SK-N-SH (cell line): Measurements from ENCODE around the gene SH3PXD2A.

Experiments
- CTCF ChIP-seq: fragments of 200-600 bp; sonication (generic); IDR thresholded peaks from 2 replicates; pipeline ENCODE4 v1.6.1; 2017; ENCODE audit warnings: antibody characterized with exemption, mild to moderate bottlenecking, moderate library complexity
- ELF1 ChIP-seq: IDR thresholded peaks from 2 replicates; pipeline ENCODE4 v1.4.0; 2012
- FOSL2 ChIP-seq: IDR thresholded peaks from 2 replicates; pipeline ENCODE4 v1.4.0; 2012; ENCODE audit warnings: low read depth, mild to moderate bottlenecking, moderate library complexity, borderline replicate concordance
- PBX3 ChIP-seq: IDR thresholded peaks from 2 replicates; pipeline ENCODE4; 2012
- RAD21 ChIP-seq: IDR thresholded peaks from 2 replicates; pipeline ENCODE4 v1.6.1; 2012; ENCODE audit warnings: mild to moderate bottlenecking, low read length
- REST ChIP-seq: IDR thresholded peaks from 2 replicates; pipeline ENCODE4 v1.6.1; 2012; ENCODE audit warnings: mild to moderate bottlenecking, low read depth, low read length, moderate library complexity
- TAF1 ChIP-seq: IDR thresholded peaks from 2 replicates; pipeline ENCODE4 v1.6.1; 2012; ENCODE audit warnings: low read depth, mild to moderate bottlenecking, low read length, moderate library complexity, borderline replicate concordance
- ZBTB33 ChIP-seq: IDR thresholded peaks from 2 replicates; pipeline ENCODE4 v1.4.0; 2012; ENCODE audit warnings: low read depth, borderline replicate concordance

- no peak for TF ChIP-seq CTCF
- no peak for TF ChIP-seq REST
- no peak for TF ChIP-seq FOSL2
- TF ChIP-seq RAD21: no peak
- no peak for TF ChIP-seq ZBTB33
- no peak for TF ChIP-seq PBX3
- no peak for TF ChIP-seq ELF1
- TF ChIP-seq TAF1: no peak
Measured at GRCh38 chr10:103737735-103738367, 117.5 kb downstream of the SH3PXD2A start.
